Loucy (cell line): ENCODE measurements around the gene VGF.

Experiments
- H2AFZ ChIP-seq: fragments of 200-600 bp; sonication (generic); 2 replicates; pipeline ENCODE4 v1.6.0; 2016; ENCODE audit warnings: antibody characterized with exemption, mild to moderate bottlenecking, low read length, moderate library complexity
- H3F3A ChIP-seq: fragments of 200-600 bp; 2 replicates; pipeline ENCODE4 v1.6.0; 2016; ENCODE audit warnings: antibody characterized with exemption, low read depth, mild to moderate bottlenecking
- H3K27me3 ChIP-seq: fragments of 200-600 bp; sonication (generic); 2 replicates; pipeline ENCODE4 v1.6.1; 2014; ENCODE audit warnings: low read length, mild to moderate bottlenecking; ENCODE audit not compliant: insufficient read depth, poor library complexity, severe bottlenecking
- H3K36me3 ChIP-seq: fragments of 200-600 bp; sonication (generic); 2 replicates; pipeline ENCODE4 v1.6.1; 2016; ENCODE audit warnings: low read length; ENCODE audit not compliant: insufficient read depth
- H3K4me1 ChIP-seq: fragments of 200-600 bp; sonication (generic); 2 replicates; pipeline ENCODE4 v1.5.1; 2014; ENCODE audit warnings: low read length, mild to moderate bottlenecking; ENCODE audit not compliant: insufficient read depth, poor library complexity, severe bottlenecking
- H3K4me2 ChIP-seq: fragments of 200-600 bp; sonication (generic); 2 replicates; pipeline ENCODE4 v1.6.0; 2014; ENCODE audit warnings: antibody characterized with exemption, low read length, low read depth, mild to moderate bottlenecking; ENCODE audit not compliant: poor library complexity, severe bottlenecking
- H3K4me3 ChIP-seq: fragments of 200-600 bp; sonication (generic); 2 replicates; pipeline ENCODE4 v1.5.1; 2014; ENCODE audit warnings: low read length, mild to moderate bottlenecking, mixed read lengths; ENCODE audit not compliant: poor library complexity, severe bottlenecking
- H3K79me2 ChIP-seq: fragments of 200-600 bp; sonication (generic); 2 replicates; pipeline ENCODE4 v1.6.1; 2014; ENCODE audit warnings: low read length; ENCODE audit not compliant: insufficient read depth
- H3K9ac ChIP-seq: fragments of 200-600 bp; sonication (generic); 2 replicates; pipeline ENCODE4 v1.6.0; 2014; ENCODE audit warnings: mild to moderate bottlenecking, low read depth, low read length, moderate library complexity; ENCODE audit not compliant: poor library complexity, severe bottlenecking
- H3K9me2 ChIP-seq: fragments of 200-600 bp; sonication (generic); replicated peaks from 2 replicates; pipeline ENCODE4 v1.6.1; 2016; ENCODE audit warnings: low read depth, low read length, mixed read lengths
- H3K9me3 ChIP-seq: fragments of 200-600 bp; sonication (generic); 2 replicates; pipeline ENCODE4 v1.6.1; 2014; ENCODE audit warnings: mild to moderate bottlenecking, antibody characterized with exemption, low read length, low read depth; ENCODE audit not compliant: insufficient read depth
- H4K20me1 ChIP-seq: fragments of 200-600 bp; sonication (generic); 2 replicates; pipeline ENCODE4 v1.6.0; 2014; ENCODE audit warnings: antibody characterized with exemption, low read length, mild to moderate bottlenecking; ENCODE audit not compliant: insufficient read depth, poor library complexity, severe bottlenecking
- CTCF ChIP-seq: fragments of 200-600 bp; sonication (generic); conservative IDR thresholded peaks from 2 replicates; pipeline ENCODE4 v1.5.1; 2014; ENCODE audit warnings: mild to moderate bottlenecking, antibody characterized with exemption, low read length
- EZH2phosphoT487 ChIP-seq: fragments of 200-600 bp; IDR thresholded peaks from 2 replicates; pipeline ENCODE4 v1.6.1; 2018; ENCODE audit warnings: antibody characterized with exemption, mild to moderate bottlenecking, moderate library complexity, borderline replicate concordance

The VGF gene

GRCh38 chr7:101186194-101186593 is 20.8 kb upstream of the VGF start:
- no peaks in the 10 kb centered on the region for H3K27me3 ChIP-seq
- H3K4me3 ChIP-seq = no peak overlapping the region
- H3K9me3 ChIP-seq = no peaks in the 10 kb centered on the region
- no peaks in the 10 kb centered on the region for H3K79me2 ChIP-seq
- H2AFZ ChIP-seq = no peak overlapping the region
- no peaks in the 10 kb centered on the region for H3K36me3 ChIP-seq
- H3K9me2 ChIP-seq = no peaks in the 10 kb centered on the region
- no peak overlapping the region for H3K9ac ChIP-seq
- H3K4me2 ChIP-seq = no peak overlapping the region
- no peak for TF ChIP-seq EZH2phosphoT487
- no peaks in the 10 kb centered on the region for H3F3A ChIP-seq
- no peaks in the 10 kb centered on the region for H4K20me1 ChIP-seq
- H3K4me1 ChIP-seq = no peaks in the 10 kb centered on the region

- Histone ChIP-seq H4K20me1 (no peaks in the 10 kb centered on the region), H3K9me3 (no peaks in the 10 kb centered on the region), H3K4me3 (no peak overlapping the region), H3F3A (no peaks in the 10 kb centered on the region), H3K9me2 (no peaks in the 10 kb centered on the region), H3K79me2 (no peaks in the 10 kb centered on the region), H3K4me1 (no peaks in the 10 kb centered on the region), H3K4me2 (no peak overlapping the region), H2AFZ (no peak overlapping the region), H3K36me3 (no peaks in the 10 kb centered on the region), H3K27me3 (no peaks in the 10 kb centered on the region), H3K9ac (no peak overlapping the region)
- TF ChIP-seq CTCF (no peak), EZH2phosphoT487 (no peak)
These were observed 20.0 kb upstream of the VGF start for GRCh38 chr7:101185258-101185839.

GRCh38 chr7:101180130-101180755 is 14.9 kb upstream of the VGF start, which contains the start of gene NAT16:
NAT16 (minus strand) TSS chr7:101180293; CDS start chr7:101174807, 5,486 bp downstream.
- Histone ChIP-seq H3K9ac (no peak within 1 kb of the TSS), H3F3A (no peaks in the 10 kb centered on the region), H2AFZ (no peak within 1 kb of the TSS), H3K36me3 (no peaks in the 10 kb centered on the region), H3K79me2 (no peaks in the 10 kb centered on the region), H3K9me2 (no peaks in the 10 kb centered on the region), H4K20me1 (no peaks in the 10 kb centered on the region), H3K4me1 (no peaks in the 10 kb centered on the region), H3K4me2 (no peak within 1 kb of the TSS), H3K4me3 (no peak within 1 kb of the TSS), H3K27me3 (no peaks in the 10 kb centered on the region), H3K9me3 (no peaks in the 10 kb centered on the region)
- TF ChIP-seq CTCF = no peak

GRCh38 chr7:101179713-101180112 is 14.3 kb upstream of the VGF start:
- Histone ChIP-seq H3K9me2 (no peaks in the 10 kb centered on the region), H2AFZ (no peak overlapping the region), H3K79me2 (no peaks in the 10 kb centered on the region), H3K9ac (no peak overlapping the region), H3F3A (no peaks in the 10 kb centered on the region), H3K27me3 (no peaks in the 10 kb centered on the region), H3K9me3 (no peaks in the 10 kb centered on the region), H3K4me3 (no peak overlapping the region), H3K4me1 (no peaks in the 10 kb centered on the region), H4K20me1 (no peaks in the 10 kb centered on the region), H3K36me3 (no peaks in the 10 kb centered on the region), H3K4me2 (no peak overlapping the region)
- TF ChIP-seq CTCF = no peak
- no peak for TF ChIP-seq EZH2phosphoT487
